Left forelimb (tissue), 1 donor: ENCODE measurements around the gene CDH18.

Experiments
- DNase-seq: peaks from one replicate; pipeline ENCODE4 v3.0.0-alpha.2; 2018; ENCODE audit warnings: low spot score

Gene CDH18

DNA sequence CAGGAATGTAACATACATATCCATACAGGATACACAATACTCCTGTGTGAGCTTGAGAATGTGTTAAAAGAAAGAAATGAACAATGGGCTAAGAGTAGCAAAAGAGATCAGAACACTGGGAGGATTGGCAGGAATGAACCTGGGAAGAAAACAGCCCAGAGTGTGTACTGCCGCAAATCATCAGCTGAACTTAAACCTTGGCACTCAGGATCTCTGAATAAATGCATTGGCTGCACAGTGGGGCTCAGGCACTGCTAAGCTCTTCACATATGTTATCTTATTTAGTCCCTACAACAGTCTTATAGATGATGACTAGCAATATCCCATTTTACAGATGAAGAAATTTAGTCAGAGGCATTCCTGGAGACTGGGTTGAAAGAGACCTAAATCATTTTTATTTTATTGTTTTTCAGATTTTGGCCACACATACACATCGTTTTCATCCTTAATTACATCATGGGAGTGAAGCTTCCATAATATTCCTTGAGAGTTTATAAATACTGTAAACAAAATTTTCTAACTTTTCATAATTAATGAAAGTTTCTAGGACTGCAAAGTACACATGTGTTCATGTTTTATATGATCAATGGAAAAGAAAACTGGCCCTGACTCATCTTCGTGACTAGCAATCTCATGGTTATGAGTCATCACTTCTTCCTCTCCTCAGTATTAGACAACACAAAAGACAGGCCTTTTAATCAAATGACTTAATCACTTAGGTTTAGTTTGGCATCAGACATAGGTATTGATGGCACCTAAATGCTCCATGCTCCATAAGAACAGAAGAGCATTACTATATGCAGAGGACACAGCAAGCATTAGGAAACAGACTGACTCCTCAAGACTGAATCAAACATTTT, 59.2 kb downstream of the CDH18 start:
- DNase-seq, result no peak

- no peak for DNase-seq
These were observed 60.1 kb downstream of the CDH18 start for GRCh38 chr5:19927919-19928318.

DNA sequence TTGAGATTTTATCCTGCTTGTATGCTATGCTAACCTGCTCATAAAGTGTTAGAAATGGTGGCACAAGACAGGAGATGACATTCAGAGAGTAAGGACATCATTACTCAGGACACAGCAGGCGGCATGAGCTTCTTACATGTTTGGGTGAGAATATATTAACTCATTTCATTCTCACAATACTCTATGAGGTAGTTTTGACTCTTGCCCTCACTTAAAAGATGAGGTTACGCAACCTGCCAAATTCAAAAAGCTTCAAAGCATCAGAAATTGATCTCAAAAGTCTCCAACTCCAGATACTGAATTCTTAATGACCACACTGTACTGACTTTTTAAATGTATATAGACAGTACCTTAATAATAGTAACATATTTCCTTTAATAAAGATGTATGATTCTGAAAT, 60.8 kb downstream of the CDH18 start:
- no peak for DNase-seq

DNA sequence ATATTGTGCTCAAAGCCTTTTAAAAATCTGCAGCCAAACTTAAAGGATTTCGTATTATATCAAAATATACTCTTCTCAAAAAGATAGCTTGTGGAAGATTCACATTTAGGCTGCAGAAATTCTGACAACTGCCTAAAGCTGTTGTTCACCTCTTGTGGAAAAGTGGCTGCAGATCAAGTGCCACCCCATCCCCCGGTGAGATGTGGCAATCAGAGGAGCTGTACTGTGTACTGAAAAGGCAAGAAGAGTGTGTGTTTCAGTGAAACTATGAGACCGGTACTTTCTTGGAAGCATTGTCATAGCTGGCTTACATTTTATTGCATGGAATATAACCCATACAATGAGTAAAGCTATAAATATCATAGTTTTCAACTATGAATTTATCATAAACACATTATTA, 64.3 kb downstream of the CDH18 start:
- no peak for DNase-seq

- no peak for DNase-seq
These were observed 67.2 kb downstream of the CDH18 start for GRCh38 chr5:19920761-19921160.

GRCh38 chr5:19918780-19919179, 69.2 kb downstream of the CDH18 start:
- no peak for DNase-seq

- no peak for DNase-seq
These were observed 70.3 kb downstream of the CDH18 start for GRCh38 chr5:19917588-19918122.

DNA sequence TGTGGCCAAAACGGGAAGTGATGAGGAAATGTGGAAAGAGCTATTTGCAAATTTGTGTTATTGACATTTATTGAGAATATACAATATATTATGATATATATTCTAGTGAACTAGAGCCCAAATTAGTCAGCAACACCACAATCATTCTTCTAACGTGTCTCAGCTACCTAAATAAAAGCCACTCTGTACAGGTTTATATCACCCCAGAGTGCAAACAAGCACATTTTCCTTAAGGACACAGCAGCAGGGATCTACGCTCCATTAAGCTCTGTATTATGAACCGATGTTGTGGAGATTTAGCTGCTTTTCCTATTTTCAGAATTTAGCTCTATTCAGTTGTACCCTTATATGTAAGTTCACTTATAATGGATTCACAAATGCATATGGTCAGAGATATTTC, 77.9 kb downstream of the CDH18 start:
- no peak for DNase-seq

DNA sequence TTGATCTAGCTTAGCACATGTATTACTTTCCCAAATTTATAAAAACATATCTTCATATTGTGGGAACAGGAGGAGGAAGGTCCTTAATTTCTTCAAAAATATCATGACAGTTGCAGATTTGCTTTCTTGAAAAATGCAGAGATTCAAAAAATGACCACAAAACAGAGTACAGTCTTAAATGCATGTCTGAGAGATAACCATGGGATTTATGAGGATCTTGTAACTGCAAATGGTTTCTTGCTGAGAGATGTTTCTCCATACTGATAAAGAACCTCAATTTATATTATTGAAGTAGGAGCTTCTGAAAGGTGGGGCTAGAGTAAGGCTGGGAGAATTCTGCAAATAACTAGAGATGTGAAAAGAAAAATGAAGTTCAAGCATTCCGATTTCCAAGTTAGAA, 83.2 kb downstream of the CDH18 start:
- DNase-seq, result no peak

- DNase-seq, result no peak
These were observed 84.4 kb downstream of the CDH18 start for GRCh38 chr5:19903611-19904010.

DNA sequence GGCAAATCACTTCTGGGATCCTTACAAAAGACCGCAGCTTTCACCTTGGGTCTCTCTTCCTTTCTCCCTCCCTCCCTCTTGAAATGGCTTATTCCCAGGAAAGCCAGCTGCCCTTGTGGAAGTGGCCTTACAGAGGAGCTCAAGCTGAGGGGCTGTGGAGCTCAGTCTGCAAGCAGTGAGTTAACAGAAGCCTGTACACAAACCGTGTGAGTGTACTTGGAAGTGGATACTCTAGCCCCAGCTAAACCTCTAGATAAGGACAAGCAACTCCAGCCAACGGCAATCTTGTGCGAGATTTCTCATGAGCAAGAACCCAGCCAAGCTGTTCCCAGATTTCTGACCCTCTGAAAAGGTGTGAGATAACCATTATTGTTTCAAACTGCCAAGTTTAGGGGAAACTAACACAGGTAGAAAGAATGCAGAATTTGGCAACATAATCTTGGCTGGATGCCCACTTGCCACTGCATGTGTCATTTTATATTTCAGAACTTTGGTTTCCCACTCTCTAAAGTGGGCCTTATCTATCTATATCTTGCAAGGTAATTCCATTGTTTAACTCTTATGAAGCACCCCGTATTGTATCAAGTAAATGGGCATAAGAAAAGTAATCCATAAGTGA, 85.6 kb downstream of the CDH18 start:
- no peak for DNase-seq

DNA sequence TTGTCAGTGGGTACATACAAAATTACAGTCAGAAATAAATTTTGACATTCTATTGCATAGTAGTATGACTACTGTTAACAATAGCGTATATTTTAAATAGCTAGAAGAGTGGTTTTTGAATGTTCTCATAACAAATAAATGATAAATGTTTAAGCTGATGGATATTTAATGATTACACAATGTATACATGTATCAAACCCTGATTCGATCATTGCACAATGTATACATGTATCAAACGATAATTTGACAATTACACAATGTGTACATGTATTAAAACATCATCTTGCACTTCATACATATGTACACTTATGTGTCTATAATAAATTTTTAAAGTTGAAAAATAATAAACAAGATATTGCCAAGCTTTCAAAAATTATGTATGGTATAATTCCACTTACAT, 87.7 kb downstream of the CDH18 start:
- DNase-seq, result no peak

DNA sequence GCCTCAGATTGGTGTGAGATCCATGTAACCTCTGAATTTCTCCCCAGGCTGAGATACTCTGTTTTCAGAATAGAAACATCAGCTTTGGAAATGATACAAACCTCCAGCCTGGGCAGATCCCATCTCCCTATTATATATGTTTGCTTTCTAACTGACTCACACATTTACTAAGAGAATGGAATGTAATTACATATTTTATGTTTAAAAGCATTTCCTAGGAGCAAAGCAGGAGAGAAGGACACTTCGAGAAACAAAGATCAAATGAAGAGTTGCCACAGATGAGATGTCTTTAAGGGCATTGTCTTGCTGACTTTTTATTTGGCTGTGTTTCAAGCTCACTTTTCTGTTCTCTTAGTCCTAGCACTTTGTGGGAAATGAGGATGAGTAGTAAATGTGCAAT, 96.3 kb downstream of the CDH18 start:
- no peak for DNase-seq

GRCh38 chr5:19886123-19886917, 101.7 kb downstream of the CDH18 start:
- DNase-seq, result no peak

DNA sequence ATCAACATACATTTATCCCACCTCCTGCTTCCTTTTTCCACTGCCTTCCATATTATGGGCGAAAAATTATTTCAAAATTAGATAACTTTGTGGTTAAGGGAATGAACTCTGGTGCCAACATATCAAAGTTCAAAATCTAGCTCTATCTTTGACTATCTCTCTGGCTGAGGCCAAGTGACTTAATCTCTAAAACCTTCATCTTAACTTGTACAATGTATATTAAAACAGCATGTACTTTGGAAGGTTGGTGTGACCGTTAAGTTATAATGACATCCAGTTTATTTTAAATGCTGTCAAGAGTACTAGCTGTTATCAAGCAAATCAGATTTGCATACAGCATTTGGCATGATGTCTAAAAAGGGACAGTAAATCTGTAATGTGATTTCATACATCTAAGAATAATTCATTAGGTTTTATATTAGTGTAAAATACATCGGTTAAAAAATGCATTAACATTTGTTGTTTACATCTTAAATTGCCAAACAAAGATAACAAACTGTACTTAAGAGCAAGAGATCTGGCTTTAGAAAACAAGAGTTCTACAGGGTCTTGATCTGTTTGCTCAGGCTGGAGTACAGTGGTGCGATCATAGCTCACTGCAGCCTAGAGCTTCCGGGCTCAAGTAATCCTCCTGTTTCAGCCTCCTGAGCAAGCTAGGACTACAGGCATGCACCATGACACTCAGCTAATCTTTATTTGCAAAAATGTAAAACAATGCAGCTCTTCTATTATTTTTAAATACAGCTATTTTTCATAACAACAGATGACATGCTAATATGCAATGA, 102.8 kb downstream of the CDH18 start:
- no peak for DNase-seq

- DNase-seq, result no peak
These were observed 107.1 kb downstream of the CDH18 start for GRCh38 chr5:19880859-19881436.

DNA sequence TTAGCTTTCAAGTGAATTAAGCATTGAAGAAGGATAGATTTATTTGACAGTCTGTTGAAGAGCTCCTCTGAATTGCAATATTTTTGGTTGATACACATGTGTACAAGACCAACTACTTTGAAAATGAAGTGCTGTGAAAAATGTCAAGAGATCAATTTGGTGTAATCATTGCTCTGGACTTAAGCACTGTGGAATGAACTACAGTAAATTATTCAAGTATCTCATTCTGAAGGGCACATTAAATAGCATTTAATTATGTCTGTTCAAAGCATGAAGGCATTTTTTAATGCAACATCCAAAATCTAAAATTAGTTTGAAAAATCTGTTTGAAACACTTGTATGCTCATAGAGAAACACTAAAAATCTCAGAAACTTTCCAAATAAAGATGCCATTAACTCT, 107.5 kb downstream of the CDH18 start:
- no peak for DNase-seq

DNA sequence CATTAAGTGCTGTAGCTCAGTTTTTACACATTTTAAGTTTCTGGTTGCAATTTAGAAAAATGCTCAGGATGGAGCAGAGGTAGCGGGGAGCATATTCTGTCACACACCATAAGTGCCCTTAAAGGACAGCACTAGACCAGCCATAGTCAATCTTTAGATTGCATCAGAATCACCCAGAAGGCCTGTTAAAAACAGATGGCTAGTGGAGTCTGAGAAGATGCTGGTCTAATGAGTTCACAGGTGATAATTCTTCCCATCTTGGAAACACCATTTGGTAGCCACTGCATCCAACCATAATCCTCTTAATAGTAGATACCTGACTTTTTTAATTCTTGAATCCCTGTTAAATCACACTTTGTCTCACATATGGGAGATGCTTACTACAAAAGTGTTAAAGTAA, 113.2 kb downstream of the CDH18 start:
- no peak for DNase-seq

DNA sequence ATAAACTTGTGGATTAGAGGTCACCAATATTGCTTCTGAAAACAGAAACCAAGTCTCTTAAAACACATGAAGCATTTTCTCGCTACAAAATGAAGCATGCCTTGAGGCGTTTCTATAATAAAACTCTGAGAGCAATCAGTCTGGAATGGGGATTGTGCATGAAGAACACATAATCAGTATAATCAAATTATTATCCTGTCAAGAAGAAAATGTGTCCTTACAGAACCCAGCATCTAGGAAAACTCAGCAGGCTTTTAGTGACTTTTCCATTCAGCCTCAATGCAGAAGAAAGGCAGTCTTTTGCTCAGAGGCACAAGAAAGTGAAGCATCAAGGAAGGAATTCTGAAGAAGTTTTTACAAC, 121.9 kb downstream of the CDH18 start:
- DNase-seq, result no peak

GRCh38 chr5:19865336-19866089, 122.5 kb downstream of the CDH18 start:
- DNase-seq, result no peak

DNA sequence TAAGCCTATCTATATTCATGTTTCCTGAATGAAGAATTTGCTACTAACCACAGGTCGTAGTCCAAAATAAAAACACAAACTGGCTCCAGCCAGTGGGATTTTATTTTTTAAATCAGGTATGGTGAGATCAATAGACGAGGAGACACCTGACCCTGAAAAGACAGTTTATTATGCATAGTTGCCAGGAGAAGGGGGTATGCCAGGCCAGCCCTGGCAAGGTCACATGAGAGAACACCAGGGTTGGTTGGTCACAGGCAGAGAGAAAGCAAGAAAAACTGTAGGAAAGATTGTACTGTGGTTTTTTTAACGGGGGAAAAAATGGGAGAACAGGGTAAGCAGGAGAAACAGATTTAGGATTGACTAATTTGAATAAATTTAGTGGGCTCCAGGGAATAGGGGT, 125.3 kb downstream of the CDH18 start:
- DNase-seq, result no peak
